Panc1 (cell line): ENCODE data around the gene MAP3K4. TPM values are rescaled to one million over a fixed set of nuclear protein-coding genes. Genes with fewer than 3 reads are reported as not detected.

Experiments
- ATAC-seq: fragments of 200-7000 bp; cut with Tn5 transposase; 2 replicates; pipeline ENCODE4 v1.9.1; 2020; ENCODE audit warnings: mild to moderate bottlenecking, moderate library complexity
- BruUV-seq: library from RNA; stranded (reverse); fragments of 400-500 nt; replicated peaks from 2 replicates; lab custom pipeline; 2021; lab: Mats Ljungman, UMichigan
- CTCF ChIA-PET: fragments of 300-600 bp; sonication (Branson Sonifier 250); formaldehyde crosslinking; loops from one replicate; lab custom pipeline; 2022; ENCODE audit warnings: antibody characterized with exemption; lab: Charles Lee
- POLR2A ChIA-PET: fragments of 300-600 bp; sonication (Branson Sonifier 250); formaldehyde crosslinking; loops from one replicate; lab custom pipeline; 2022; ENCODE audit warnings: antibody characterized with exemption; lab: Charles Lee
- DNase-seq: peaks from one replicate; pipeline ENCODE4 v3.0.0-alpha.2; 2010; ENCODE audit warnings: low read depth, low spot score
- H3K27ac ChIP-seq: 2 replicates; pipeline ENCODE4 v1.5.1; 2011; ENCODE audit warnings: mild to moderate bottlenecking, low read length, inconsistent platforms
- H3K27me3 ChIP-seq: fragments of 200-500 bp; sonication (Bioruptor generic); 2 replicates; pipeline ENCODE4 v1.6.0; 2014; ENCODE audit warnings: low read length, inconsistent platforms; ENCODE audit not compliant: control insufficient read depth, insufficient read depth
- H3K36me3 ChIP-seq: fragments of 200-500 bp; sonication (Bioruptor generic); 2 replicates; pipeline ENCODE4 v1.5.1; 2014; ENCODE audit warnings: inconsistent platforms, mild to moderate bottlenecking, low read length, moderate library complexity; ENCODE audit not compliant: control insufficient read depth, insufficient read depth
- H3K4me1 ChIP-seq: 2 replicates; pipeline ENCODE4 v1.5.1; 2011; ENCODE audit warnings: inconsistent platforms, mild to moderate bottlenecking, low read length, moderate library complexity; ENCODE audit not compliant: control insufficient read depth, insufficient read depth
- H3K4me3 ChIP-seq, 2 experiments: 2 replicates each; pipeline ENCODE4 v1.5.1; 2011 to 2012; ENCODE audit warnings: low read depth in 2 of 2, low read length in 2 of 2, mild to moderate bottlenecking in 2 of 2, inconsistent platforms in 1 of 2, moderate library complexity in 1 of 2
- H3K9me3 ChIP-seq: fragments of 200-500 bp; sonication (Bioruptor generic); 2 replicates; pipeline ENCODE4 v1.5.1; 2014; ENCODE audit warnings: low read depth, mild to moderate bottlenecking, inconsistent platforms, low read length, moderate library complexity; ENCODE audit not compliant: control insufficient read depth, insufficient read depth
- POLR2AphosphoS5 ChIP-seq: IDR thresholded peaks from 2 replicates; pipeline ENCODE4 v1.6.1; 2012; ENCODE audit warnings: mild to moderate bottlenecking, low read depth, low read length, moderate library complexity
- SIN3A ChIP-seq: IDR thresholded peaks from 2 replicates; pipeline ENCODE4 v1.6.1; 2012; ENCODE audit warnings: low read depth, mild to moderate bottlenecking, low read length, moderate library complexity, borderline replicate concordance; ENCODE audit not compliant: insufficient read depth
- TCF7L2 ChIP-seq: IDR thresholded peaks from 2 replicates; pipeline ENCODE4 v1.6.1; 2011; ENCODE audit warnings: mild to moderate bottlenecking, low read depth, low read length, inconsistent platforms
- in situ Hi-C: cut with HindIII; loops from 2 replicates; pipeline ENCODE4 v1.10.0; 2016; ENCODE audit warnings: low sequenced_read_pairs, low pct_unique_long_range_greater_than_20kb
- intact Hi-C: fragments of 100-400 bp; cut with micrococcal nuclease; formaldehyde crosslinking; loops from one replicate; pipeline ENCODE4 v1.10.0; 2022; ENCODE audit not compliant: unreplicated experiment
- total RNA-seq: library from RNA; stranded (reverse); gene quantifications from one replicate; pipeline ENCODE4 v1.2.1, GENCODE V29; 2021; ENCODE audit not compliant: unreplicated experiment
- TF ChIP-seq, protein P1 (sequence below): fragments of 450-650 bp; IDR thresholded peaks from 2 replicates; pipeline ENCODE4 v1.5.1; 2017; ENCODE audit warnings: mild to moderate bottlenecking
- TF ChIP-seq, protein P2 (sequence below), 2 experiments: IDR thresholded peaks; 2 replicates each; pipeline ENCODE4 v1.6.1; 2011 to 2012; ENCODE audit warnings: low read depth in 2 of 2, control low read depth in 1 of 2, low read length in 1 of 2, mild to moderate bottlenecking in 1 of 2, moderate library complexity in 1 of 2; ENCODE audit not compliant: insufficient read depth in 1 of 2

The MAP3K4 gene
- total RNA-seq, 1 experiment from 2014 or later, result 49.3 TPM

DNA sequence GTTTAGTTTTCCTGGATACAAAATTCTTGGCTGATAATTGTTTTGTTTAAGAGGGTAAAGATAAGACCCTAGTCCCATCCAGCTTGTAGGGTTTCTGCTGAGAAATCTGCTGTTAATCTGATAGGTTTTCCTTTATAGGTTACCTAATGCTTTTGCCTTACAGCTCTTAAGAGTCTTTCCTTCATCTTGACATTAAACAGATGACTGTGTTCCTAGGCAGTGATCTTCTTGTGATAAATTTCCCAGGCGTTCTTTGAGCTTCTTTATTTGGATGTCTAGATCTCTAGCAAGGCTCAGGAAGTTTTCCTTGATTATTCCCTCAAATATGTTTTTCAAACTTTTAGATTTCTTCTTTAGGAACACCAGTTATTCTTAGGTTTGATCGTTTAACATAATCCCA is 134.0 kb downstream of the MAP3K4 start:
- Histone ChIP-seq H3K27me3 (no peaks in the 10 kb centered on the region), H3K36me3 (no peaks in the 10 kb centered on the region), H3K27ac (no peak overlapping the region), H3K4me1 (no peaks in the 10 kb centered on the region), H3K4me3 (no peak overlapping the region), H3K9me3 (0 out of 2 replicates have a peak, but pooled peaks cover 2% of the 10 kb centered on the region)
- DNase-seq (no peak), ATAC-seq (no peak)
- no TSS peak for BruUV-seq
- in situ Hi-C loops (no loop called here), intact Hi-C loops (no loop called here)
- CTCF ChIA-PET, result interaction anchor here (0.7 kb wide), 1 partner anchor 248 kb away, joined by 3 read pairs; no protein-coding TSS in a partner anchor
- POLR2A ChIA-PET, result no interaction called here
- no peak for TF ChIP-seq POLR2AphosphoS5
- TF ChIP-seq, protein P1, sequence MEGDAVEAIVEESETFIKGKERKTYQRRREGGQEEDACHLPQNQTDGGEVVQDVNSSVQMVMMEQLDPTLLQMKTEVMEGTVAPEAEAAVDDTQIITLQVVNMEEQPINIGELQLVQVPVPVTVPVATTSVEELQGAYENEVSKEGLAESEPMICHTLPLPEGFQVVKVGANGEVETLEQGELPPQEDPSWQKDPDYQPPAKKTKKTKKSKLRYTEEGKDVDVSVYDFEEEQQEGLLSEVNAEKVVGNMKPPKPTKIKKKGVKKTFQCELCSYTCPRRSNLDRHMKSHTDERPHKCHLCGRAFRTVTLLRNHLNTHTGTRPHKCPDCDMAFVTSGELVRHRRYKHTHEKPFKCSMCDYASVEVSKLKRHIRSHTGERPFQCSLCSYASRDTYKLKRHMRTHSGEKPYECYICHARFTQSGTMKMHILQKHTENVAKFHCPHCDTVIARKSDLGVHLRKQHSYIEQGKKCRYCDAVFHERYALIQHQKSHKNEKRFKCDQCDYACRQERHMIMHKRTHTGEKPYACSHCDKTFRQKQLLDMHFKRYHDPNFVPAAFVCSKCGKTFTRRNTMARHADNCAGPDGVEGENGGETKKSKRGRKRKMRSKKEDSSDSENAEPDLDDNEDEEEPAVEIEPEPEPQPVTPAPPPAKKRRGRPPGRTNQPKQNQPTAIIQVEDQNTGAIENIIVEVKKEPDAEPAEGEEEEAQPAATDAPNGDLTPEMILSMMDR, result no peak
- no peak for TF ChIP-seq SIN3A
- TF ChIP-seq TCF7L2, result no peak
- TF ChIP-seq, protein P2, sequence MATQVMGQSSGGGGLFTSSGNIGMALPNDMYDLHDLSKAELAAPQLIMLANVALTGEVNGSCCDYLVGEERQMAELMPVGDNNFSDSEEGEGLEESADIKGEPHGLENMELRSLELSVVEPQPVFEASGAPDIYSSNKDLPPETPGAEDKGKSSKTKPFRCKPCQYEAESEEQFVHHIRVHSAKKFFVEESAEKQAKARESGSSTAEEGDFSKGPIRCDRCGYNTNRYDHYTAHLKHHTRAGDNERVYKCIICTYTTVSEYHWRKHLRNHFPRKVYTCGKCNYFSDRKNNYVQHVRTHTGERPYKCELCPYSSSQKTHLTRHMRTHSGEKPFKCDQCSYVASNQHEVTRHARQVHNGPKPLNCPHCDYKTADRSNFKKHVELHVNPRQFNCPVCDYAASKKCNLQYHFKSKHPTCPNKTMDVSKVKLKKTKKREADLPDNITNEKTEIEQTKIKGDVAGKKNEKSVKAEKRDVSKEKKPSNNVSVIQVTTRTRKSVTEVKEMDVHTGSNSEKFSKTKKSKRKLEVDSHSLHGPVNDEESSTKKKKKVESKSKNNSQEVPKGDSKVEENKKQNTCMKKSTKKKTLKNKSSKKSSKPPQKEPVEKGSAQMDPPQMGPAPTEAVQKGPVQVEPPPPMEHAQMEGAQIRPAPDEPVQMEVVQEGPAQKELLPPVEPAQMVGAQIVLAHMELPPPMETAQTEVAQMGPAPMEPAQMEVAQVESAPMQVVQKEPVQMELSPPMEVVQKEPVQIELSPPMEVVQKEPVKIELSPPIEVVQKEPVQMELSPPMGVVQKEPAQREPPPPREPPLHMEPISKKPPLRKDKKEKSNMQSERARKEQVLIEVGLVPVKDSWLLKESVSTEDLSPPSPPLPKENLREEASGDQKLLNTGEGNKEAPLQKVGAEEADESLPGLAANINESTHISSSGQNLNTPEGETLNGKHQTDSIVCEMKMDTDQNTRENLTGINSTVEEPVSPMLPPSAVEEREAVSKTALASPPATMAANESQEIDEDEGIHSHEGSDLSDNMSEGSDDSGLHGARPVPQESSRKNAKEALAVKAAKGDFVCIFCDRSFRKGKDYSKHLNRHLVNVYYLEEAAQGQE (IDR thresholded peaks at IDR 0.05; ENCODE audit: insufficient read depth in 1 of 2, low read depth in 2 of 2, low read length in 1 of 2), result no peak

DNA sequence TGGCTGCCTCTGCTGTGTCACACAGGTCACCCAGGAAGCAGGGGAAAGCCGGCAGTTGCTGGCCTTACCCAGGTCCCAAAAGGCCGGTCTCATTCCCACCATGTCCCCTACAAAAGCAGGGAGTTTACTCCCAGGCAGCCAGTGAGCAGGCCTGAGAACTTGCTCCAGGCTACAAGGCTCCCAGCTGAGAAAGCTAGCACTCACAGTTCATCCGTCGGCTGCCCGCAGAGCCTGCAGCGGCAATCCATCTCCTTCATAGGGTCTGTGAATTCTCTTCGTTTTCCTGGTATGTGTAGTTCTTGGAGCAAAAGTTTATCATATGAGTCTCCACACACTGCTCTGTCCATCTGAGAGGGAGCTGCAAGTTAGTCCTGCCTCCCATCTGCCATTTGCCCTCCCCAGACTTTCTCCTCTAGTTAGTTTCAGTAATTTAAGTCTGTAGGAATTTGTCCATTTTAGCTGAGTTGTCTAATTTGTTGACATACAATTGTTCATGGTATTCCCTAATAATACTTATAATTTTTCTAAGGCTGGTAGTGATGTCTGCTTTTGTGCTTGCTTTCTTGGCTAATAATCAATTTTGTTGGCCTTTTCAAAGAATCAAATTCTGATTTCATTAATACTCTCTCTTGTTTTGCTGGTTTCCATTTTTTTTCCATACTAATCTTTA is 135.6 kb downstream of the MAP3K4 start:
- POLR2A ChIA-PET, result no interaction called here
- Histone ChIP-seq H3K9me3 (0 out of 2 replicates have a peak, but pooled peaks cover 2% of the 10 kb centered on the region), H3K27me3 (no peaks in the 10 kb centered on the region), H3K4me1 (no peaks in the 10 kb centered on the region), H3K36me3 (no peaks in the 10 kb centered on the region), H3K27ac (no peak overlapping the region), H3K4me3 (no peak overlapping the region)
- DNase-seq, result no peak
- in situ Hi-C loops, result no loop called here
- no peak for ATAC-seq
- intact Hi-C loops, result no loop called here
- TF ChIP-seq, protein P2 (IDR thresholded peaks at IDR 0.05; ENCODE audit: insufficient read depth in 1 of 2, low read depth in 2 of 2, low read length in 1 of 2), result no peak
- TF ChIP-seq SIN3A, result no peak
- no peak for TF ChIP-seq TCF7L2
- TF ChIP-seq, protein P1, result no peak
- no peak for TF ChIP-seq POLR2AphosphoS5
- CTCF ChIA-PET, result interaction anchor here (0.6 kb wide), 1 partner anchor 393 kb away, joined by 3 read pairs; no protein-coding TSS in a partner anchor
- BruUV-seq, result no TSS peak
